Body of pancreas (tissue), 4 donors: ENCODE measurements around the gene ERO1A. TPM values are rescaled to one million over a fixed set of nuclear protein-coding genes. Genes with fewer than 3 reads are reported as not detected.

Source experiments
- ATAC-seq: fragments of 150-250 bp; one replicate; pipeline ENCODE4 v1.9.1; 2016
- DNase-seq, 4 donors: peaks; one replicate each; pipeline ENCODE4 v3.0.0-alpha.2; 2019
- H3K27ac ChIP-seq, 4 donors: fragments of 200-600 bp; sonication (generic); 1 replicate in 3 of 4; 2 replicates in 1 of 4; pipeline versions ENCODE4 v1.5.1 to v1.6.1; 2016 to 2019; ENCODE audit warnings: mild to moderate bottlenecking in 1 of 4, mixed read lengths in 1 of 4, moderate library complexity in 1 of 4
- H3K27me3 ChIP-seq, 2 donors: fragments of 200-600 bp; sonication (generic); one replicate each; pipeline ENCODE4 v1.6.0; 2016; ENCODE audit warnings: mild to moderate bottlenecking in 1 of 2
- H3K36me3 ChIP-seq, 2 donors: fragments of 200-600 bp; sonication (generic); replicated peaks in 1 of 2; 2 replicates each; pipeline ENCODE4 v1.5.1; 2016; ENCODE audit warnings: low read depth in 2 of 2; ENCODE audit not compliant: insufficient read depth in 1 of 2
- H3K4me1 ChIP-seq: fragments of 200-600 bp; sonication (generic); one replicate; pipeline ENCODE4 v1.6.0; 2016
- H3K4me3 ChIP-seq, 2 donors: fragments of 200-600 bp; sonication (generic); 1 replicate in 1 of 2; 2 replicates in 1 of 2; pipeline ENCODE4 v1.5.1; 2016 to 2019
- H3K9me3 ChIP-seq, 3 donors: fragments of 200-600 bp; sonication (generic); 1 replicate in 2 of 3; 2 replicates in 1 of 3; pipeline ENCODE4 v1.5.1; 2016
- POLR2A ChIP-seq, 3 donors: fragments of 450-650 bp; IDR thresholded peaks; one replicate each; pipeline ENCODE4 v1.6.1; 2016; ENCODE audit warnings: antibody characterized with exemption in 3 of 3, mild to moderate bottlenecking in 2 of 3
- WGBS, 2 donors: methylation state at CpG; one replicate each; pipeline ENCODE4 v1.1.5; 2017; 5-methylcytosine and 5-hydroxymethylcytosine counted together
- intact Hi-C: fragments of 100-400 bp; cut with DNase I; formaldehyde crosslinking; loops from one replicate; pipeline ENCODE4 v1.15.1; 2023
- total RNA-seq, 2 donors: library from RNA; depleted of rRNA; stranded (reverse); fragments of >200 nt; gene quantifications; one replicate each; pipeline ENCODE4 v1.1.0, GENCODE V29; 2016
- TF ChIP-seq, protein P1 (sequence below), 7 experiments: fragments of 450-650 bp in 4 of 7; fragments of 200-600 bp in 3 of 7; sonication (generic) in 3 of 7; IDR thresholded peaks; one replicate each; pipeline ENCODE4 v1.5.1; 2016 to 2019; ENCODE audit warnings: antibody characterized with exemption in 7 of 7

ERO1A gene
- total RNA-seq, 2 donors from 2014 or later = 30.9 to 42.5 TPM

GRCh38 chr14:52640137-52640536 is 55.2 kb downstream of the ERO1A start:
- Histone ChIP-seq H3K36me3 (no peaks in the 10 kb centered on the region), H3K9me3 (no peaks in the 10 kb centered on the region), H3K4me1 (no peaks in the 10 kb centered on the region), H3K4me3 (no peak overlapping the region), H3K27ac (no peak overlapping the region), H3K27me3 (no peaks in the 10 kb centered on the region)
- no peak for ATAC-seq
- WGBS, 2 donors = 93 to 99% methylated on average over 4 of the region's 4 CpGs
- intact Hi-C loops = loop anchor here (10.0 kb wide), 1 partner anchor 545 kb away; no protein-coding TSS in a partner anchor
- TF ChIP-seq, protein P1, sequence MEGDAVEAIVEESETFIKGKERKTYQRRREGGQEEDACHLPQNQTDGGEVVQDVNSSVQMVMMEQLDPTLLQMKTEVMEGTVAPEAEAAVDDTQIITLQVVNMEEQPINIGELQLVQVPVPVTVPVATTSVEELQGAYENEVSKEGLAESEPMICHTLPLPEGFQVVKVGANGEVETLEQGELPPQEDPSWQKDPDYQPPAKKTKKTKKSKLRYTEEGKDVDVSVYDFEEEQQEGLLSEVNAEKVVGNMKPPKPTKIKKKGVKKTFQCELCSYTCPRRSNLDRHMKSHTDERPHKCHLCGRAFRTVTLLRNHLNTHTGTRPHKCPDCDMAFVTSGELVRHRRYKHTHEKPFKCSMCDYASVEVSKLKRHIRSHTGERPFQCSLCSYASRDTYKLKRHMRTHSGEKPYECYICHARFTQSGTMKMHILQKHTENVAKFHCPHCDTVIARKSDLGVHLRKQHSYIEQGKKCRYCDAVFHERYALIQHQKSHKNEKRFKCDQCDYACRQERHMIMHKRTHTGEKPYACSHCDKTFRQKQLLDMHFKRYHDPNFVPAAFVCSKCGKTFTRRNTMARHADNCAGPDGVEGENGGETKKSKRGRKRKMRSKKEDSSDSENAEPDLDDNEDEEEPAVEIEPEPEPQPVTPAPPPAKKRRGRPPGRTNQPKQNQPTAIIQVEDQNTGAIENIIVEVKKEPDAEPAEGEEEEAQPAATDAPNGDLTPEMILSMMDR (IDR thresholded peaks at IDR 0.05) = no peak
- no peak for TF ChIP-seq POLR2A (IDR thresholded peaks at IDR 0.05)
- DNase-seq = no peak

- TF ChIP-seq, protein P1 (IDR thresholded peaks at IDR 0.05) = no peak
- no peak for TF ChIP-seq POLR2A (IDR thresholded peaks at IDR 0.05)
- H3K27ac ChIP-seq = no peak overlapping the region
- H3K9me3 ChIP-seq = no peaks in the 10 kb centered on the region
- H3K27me3 ChIP-seq = no peaks in the 10 kb centered on the region
- intact Hi-C loops = no loop called here
- no peaks in the 10 kb centered on the region for H3K4me1 ChIP-seq
- DNase-seq (no peak), ATAC-seq (no peak)
- no peak overlapping the region for H3K4me3 ChIP-seq
- 88 to 92% methylated on average over 1 of the region's 1 CpG for WGBS, 2 donors
- H3K36me3 ChIP-seq = no peaks in the 10 kb centered on the region
Measured at GRCh38 chr14:52619687-52620086, 75.7 kb downstream of the ERO1A start.

- ATAC-seq (no peak), DNase-seq (no peak)
- no peaks in the 10 kb centered on the region for H3K27me3 ChIP-seq
- H3K9me3 ChIP-seq = no peaks in the 10 kb centered on the region
- 84 to 86% methylated on average over 3 of the region's 3 CpGs for WGBS, 2 donors
- no peaks in the 10 kb centered on the region for H3K4me1 ChIP-seq
- no peak overlapping the region for H3K27ac ChIP-seq
- H3K4me3 ChIP-seq = no peak overlapping the region
- no peaks in the 10 kb centered on the region for H3K36me3 ChIP-seq
- intact Hi-C loops = no loop called here
- TF ChIP-seq, protein P1 (IDR thresholded peaks at IDR 0.05) = no peak
- TF ChIP-seq POLR2A (IDR thresholded peaks at IDR 0.05) = no peak
Measured at GRCh38 chr14:52618602-52619001, 76.8 kb downstream of the ERO1A start.

DNA sequence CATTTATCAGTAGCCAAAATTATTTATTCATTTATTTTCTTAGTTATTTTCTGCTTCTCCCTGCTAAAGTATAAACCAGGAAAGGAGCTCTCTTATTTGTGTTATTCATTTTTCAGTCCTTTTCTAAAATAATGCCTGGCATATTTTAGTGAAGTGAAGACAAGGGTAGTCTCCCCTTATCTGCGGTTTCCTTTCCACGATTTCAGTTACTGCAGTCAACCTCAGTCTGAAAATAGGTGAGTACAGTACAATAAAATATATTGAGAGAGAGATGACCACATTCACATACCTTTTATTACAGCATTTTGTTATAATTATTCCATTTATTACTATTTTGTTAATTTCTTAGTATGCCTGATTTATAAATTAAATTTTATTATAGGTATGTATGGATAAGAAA is 85.2 kb downstream of the ERO1A start:
- TF ChIP-seq, protein P1 (IDR thresholded peaks at IDR 0.05) = no peak
- no peak for TF ChIP-seq POLR2A (IDR thresholded peaks at IDR 0.05)
- intact Hi-C loops = no loop called here
- DNase-seq (no peak), ATAC-seq (no peak)
- Histone ChIP-seq H3K27me3 (no peaks in the 10 kb centered on the region), H3K4me3 (no peak overlapping the region), H3K9me3 (no peaks in the 10 kb centered on the region), H3K4me1 (no peaks in the 10 kb centered on the region), H3K36me3 (no peaks in the 10 kb centered on the region), H3K27ac (no peak overlapping the region)
- 92 to 93% methylated on average over 2 of the region's 2 CpGs for WGBS, 2 donors

DNA sequence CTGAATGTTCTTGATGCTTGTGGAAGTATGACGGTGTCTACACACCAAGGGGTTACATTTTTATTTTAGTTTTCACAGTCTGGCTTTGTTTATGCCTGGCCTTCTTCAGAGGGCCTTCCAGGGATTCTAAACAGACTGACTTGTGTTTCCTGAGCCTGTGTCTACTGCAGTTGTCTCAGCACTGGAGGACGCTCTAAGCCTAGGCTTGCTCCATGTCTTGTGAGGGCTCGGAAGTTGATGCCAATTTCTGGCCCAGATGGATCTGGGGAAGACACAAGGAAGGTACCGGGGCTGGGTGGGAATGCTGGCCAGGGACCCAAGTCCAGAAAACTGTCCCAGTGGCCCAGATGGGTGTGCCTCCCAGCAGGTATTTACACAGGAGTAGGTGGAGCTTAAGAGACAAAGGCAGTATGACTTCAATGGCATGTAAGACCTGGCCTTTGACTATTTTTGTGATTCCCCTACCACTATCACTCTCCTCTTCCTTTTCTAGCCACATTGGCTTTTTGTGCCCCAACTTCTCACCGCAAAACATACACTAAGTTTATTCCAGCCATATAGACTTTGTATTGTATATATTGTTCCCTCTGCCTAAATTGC is 85.8 kb downstream of the ERO1A start:
- Histone ChIP-seq H3K36me3 (no peaks in the 10 kb centered on the region), H3K27ac (no peak overlapping the region), H3K4me3 (no peak overlapping the region), H3K27me3 (no peaks in the 10 kb centered on the region), H3K4me1 (no peaks in the 10 kb centered on the region), H3K9me3 (no peaks in the 10 kb centered on the region)
- intact Hi-C loops = no loop called here
- no peak for ATAC-seq
- TF ChIP-seq, protein P1 (IDR thresholded peaks at IDR 0.05) = no peak
- no peak for TF ChIP-seq POLR2A (IDR thresholded peaks at IDR 0.05)
- DNase-seq = no peak
- 88 to 94% methylated on average over 4 to 5 of the region's 5 CpGs for WGBS, 2 donors
